Smooth muscle cell (in vitro differentiated cells): ENCODE data around the gene KRT71. TPM values are rescaled to one million over a fixed set of nuclear protein-coding genes. Genes with fewer than 3 reads are reported as not detected.

Experiments used
- DNase-seq: peaks from one replicate; lab custom pipeline; 2025; ENCODE audit not compliant: unreplicated experiment; lab: John Stamatoyannopoulos, UW
- H2AFZ ChIP-seq: fragments of 200-600 bp; sonication (generic); 2 replicates; pipeline ENCODE4 v1.6.0; 2016; ENCODE audit warnings: antibody characterized with exemption, low read depth, mild to moderate bottlenecking
- H3F3A ChIP-seq: fragments of 200-600 bp; sonication (generic); 2 replicates; pipeline ENCODE4 v1.6.0; 2017; ENCODE audit warnings: antibody characterized with exemption, low read depth
- H3K27ac ChIP-seq: fragments of 200-600 bp; sonication (generic); 2 replicates; pipeline ENCODE4 v1.5.1; 2016; ENCODE audit warnings: low read depth, mild to moderate bottlenecking
- H3K27me3 ChIP-seq: fragments of 200-600 bp; sonication (generic); 2 replicates; pipeline ENCODE4 v1.6.1; 2016; ENCODE audit warnings: low read depth, mild to moderate bottlenecking
- H3K36me3 ChIP-seq: fragments of 200-600 bp; sonication (generic); 2 replicates; pipeline ENCODE4 v1.5.1; 2016; ENCODE audit warnings: low read depth
- H3K4me1 ChIP-seq: fragments of 200-600 bp; sonication (generic); 2 replicates; pipeline ENCODE4 v1.5.1; 2016; ENCODE audit warnings: low read depth
- H3K4me2 ChIP-seq: fragments of 200-600 bp; sonication (generic); 2 replicates; pipeline ENCODE4 v1.6.0; 2016; ENCODE audit warnings: mild to moderate bottlenecking
- H3K4me3 ChIP-seq: fragments of 200-600 bp; sonication (generic); 2 replicates; pipeline ENCODE4 v1.5.1; 2016; ENCODE audit warnings: mild to moderate bottlenecking
- H3K79me2 ChIP-seq: fragments of 200-600 bp; sonication (generic); 2 replicates; pipeline ENCODE4 v1.6.0; 2016; ENCODE audit warnings: low read depth, mild to moderate bottlenecking
- H3K9ac ChIP-seq: fragments of 200-600 bp; sonication (generic); 2 replicates; pipeline ENCODE4 v1.6.0; 2016; ENCODE audit warnings: low read depth
- H3K9me3 ChIP-seq: fragments of 200-600 bp; sonication (generic); replicated peaks from 2 replicates; pipeline ENCODE4 v1.5.1; 2016; ENCODE audit warnings: low read depth
- H4K20me1 ChIP-seq: fragments of 200-600 bp; sonication (generic); 2 replicates; pipeline ENCODE4 v1.6.0; 2016; ENCODE audit warnings: low read depth
- WGBS: methylation state at CpG from one replicate; pipeline ENCODE4 v1.1.7; 2016; ENCODE audit warnings: low lambda C conversion rate; 5-methylcytosine and 5-hydroxymethylcytosine counted together
- polyA plus RNA-seq: library from polyadenylated mRNA; unstranded; fragments of >200 nt; fragmentation: Nextera tagmentation; extraction: Ambion mirVana; gene quantifications from 2 replicates; pipeline ENCODE4 v1.2.1, GENCODE V29; 2016
- total RNA-seq: library from RNA; depleted of rRNA; stranded (reverse); fragments of >200 nt; gene quantifications from 2 replicates; pipeline ENCODE4 v1.2.3, GENCODE V29; 2014
- TF ChIP-seq, protein P1 (sequence below): fragments of 200-600 bp; sonication (generic); IDR thresholded peaks from 2 replicates; pipeline ENCODE4 v1.5.1; 2017; ENCODE audit warnings: borderline replicate concordance, mild to moderate bottlenecking, antibody characterized with exemption; ENCODE audit not compliant: insufficient read depth, poor library complexity, severe bottlenecking

KRT71 gene
- total and polyA plus RNA-seq, 2 experiments from 2014 or later: not detected

DNA sequence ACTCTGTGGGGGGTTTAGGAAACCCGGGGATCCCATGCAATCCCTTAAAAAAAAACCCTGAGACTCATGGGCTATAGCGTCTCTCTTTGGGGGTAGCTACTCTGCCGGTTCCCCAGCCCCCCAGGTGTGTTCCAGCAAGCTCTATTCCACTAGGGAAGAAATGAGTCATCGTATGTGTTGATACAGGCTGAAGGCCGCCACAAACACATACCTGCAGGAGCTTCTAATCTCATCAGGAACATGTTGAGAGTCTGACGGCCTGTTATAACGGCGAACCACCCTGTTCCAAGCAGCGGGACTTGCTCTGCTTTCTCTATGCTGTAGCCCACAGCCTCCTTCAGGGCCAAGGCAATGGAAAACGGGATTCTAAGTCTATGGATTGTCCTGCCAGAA, 31.8 kb downstream of the KRT71 start:
- Histone ChIP-seq H3K9ac (no peak overlapping the region), H4K20me1 (no peaks in the 10 kb centered on the region), H3K4me3 (no peak overlapping the region), H3K36me3 (no peaks in the 10 kb centered on the region), H3K79me2 (no peaks in the 10 kb centered on the region), H3K9me3 (no peaks in the 10 kb centered on the region), H2AFZ (no peak overlapping the region), H3K27me3 (no peaks in the 10 kb centered on the region), H3K27ac (peak overlapping the region; percentile 74), H3K4me1 (peaks cover 5% of the 10 kb centered on the region), H3F3A (no peaks in the 10 kb centered on the region), H3K4me2 (peak overlapping the region; percentile 40)
- DNase-seq: no peak
- TF ChIP-seq, protein P1, sequence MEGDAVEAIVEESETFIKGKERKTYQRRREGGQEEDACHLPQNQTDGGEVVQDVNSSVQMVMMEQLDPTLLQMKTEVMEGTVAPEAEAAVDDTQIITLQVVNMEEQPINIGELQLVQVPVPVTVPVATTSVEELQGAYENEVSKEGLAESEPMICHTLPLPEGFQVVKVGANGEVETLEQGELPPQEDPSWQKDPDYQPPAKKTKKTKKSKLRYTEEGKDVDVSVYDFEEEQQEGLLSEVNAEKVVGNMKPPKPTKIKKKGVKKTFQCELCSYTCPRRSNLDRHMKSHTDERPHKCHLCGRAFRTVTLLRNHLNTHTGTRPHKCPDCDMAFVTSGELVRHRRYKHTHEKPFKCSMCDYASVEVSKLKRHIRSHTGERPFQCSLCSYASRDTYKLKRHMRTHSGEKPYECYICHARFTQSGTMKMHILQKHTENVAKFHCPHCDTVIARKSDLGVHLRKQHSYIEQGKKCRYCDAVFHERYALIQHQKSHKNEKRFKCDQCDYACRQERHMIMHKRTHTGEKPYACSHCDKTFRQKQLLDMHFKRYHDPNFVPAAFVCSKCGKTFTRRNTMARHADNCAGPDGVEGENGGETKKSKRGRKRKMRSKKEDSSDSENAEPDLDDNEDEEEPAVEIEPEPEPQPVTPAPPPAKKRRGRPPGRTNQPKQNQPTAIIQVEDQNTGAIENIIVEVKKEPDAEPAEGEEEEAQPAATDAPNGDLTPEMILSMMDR: no peak
- WGBS: 60% methylated on average over 10 of the region's 10 CpGs

DNA sequence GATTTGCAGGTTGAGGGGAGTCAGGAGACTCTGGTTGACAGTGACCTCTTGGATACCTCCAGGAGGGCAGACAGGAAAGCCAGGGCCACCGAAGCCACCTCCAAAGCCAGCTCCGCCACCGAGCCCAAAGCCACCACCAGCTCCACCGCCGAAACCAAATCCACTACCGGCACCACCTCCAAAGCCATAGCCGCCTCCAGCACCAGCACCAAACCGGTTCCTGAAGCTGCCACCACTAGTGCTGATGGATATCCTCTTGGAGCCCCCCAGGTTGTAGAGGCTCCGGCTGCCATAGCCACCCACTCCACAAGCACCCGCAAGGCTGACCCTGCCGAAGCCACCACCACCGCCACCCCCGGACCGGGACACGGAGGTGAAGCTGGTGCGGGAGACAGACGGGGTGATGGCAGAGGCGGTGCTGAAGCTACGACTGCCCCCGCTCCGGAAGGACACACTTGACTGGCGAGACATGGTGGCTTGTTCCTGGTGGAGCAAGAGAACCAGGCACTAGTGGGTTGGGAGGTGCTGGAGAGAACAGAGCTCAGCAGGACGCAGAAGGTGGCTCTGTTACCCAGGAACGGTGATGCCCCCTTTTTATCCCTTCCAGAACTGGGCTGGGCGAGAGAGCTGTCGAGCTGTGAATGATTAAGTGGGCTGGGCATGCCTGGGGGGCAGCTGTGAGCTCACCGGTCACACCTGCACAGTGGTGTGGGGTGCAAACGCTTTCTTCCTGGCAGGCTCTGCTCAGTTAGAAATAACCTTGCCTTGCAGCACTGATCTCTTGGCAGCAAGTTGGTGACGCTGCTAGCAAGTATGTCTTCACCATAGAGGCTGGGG, 32.9 kb downstream of the KRT71 start, which contains the start of gene KRT5:
TSS of gene KRT5 (minus strand) at position 569 of the 837 bp plus-strand sequence. CDS start at position 471, 98 bp downstream.
- no peaks in the 10 kb centered on the region for H4K20me1 ChIP-seq
- H2AFZ ChIP-seq: no peak within 1 kb of the TSS
- peak within 1 kb of the TSS; percentile 40 for H3K4me2 ChIP-seq
- no peaks in the 10 kb centered on the region for H3K9me3 ChIP-seq
- no peaks in the 10 kb centered on the region for H3K79me2 ChIP-seq
- 89% methylated on average over 29 of the region's 29 CpGs for WGBS
- TF ChIP-seq, protein P1: no peak
- H3K36me3 ChIP-seq: no peaks in the 10 kb centered on the region
- H3K27me3 ChIP-seq: no peaks in the 10 kb centered on the region
- H3F3A ChIP-seq: no peaks in the 10 kb centered on the region
- no peak within 1 kb of the TSS for H3K9ac ChIP-seq
- peaks cover 5% of the 10 kb centered on the region for H3K4me1 ChIP-seq
- H3K27ac ChIP-seq: peak within 1 kb of the TSS; percentile 74
- no peak within 1 kb of the TSS for H3K4me3 ChIP-seq
- DNase-seq: no peak

DNA sequence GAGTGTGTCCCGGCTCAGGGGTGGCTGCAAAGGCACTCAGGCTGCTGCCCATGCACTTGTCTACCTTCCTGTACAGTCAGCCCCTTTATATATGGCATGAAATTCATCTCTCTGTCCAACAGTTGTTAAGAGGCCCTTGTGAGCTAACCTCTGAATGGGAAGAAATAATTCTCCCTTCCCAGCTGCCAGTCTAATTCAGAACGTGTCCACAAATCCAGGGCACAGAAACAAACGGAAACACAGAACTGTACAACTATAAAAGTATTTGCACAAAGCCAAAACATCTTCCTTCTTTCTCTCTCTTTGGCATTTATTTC, 33.6 kb downstream of the KRT71 start:
- WGBS: 88% methylated on average over 3 of the region's 3 CpGs
- Histone ChIP-seq H3K27me3 (no peaks in the 10 kb centered on the region), H3K79me2 (no peaks in the 10 kb centered on the region), H3F3A (no peaks in the 10 kb centered on the region), H3K4me2 (no peak overlapping the region), H3K4me3 (no peak overlapping the region), H3K9ac (no peak overlapping the region), H3K4me1 (peaks cover 5% of the 10 kb centered on the region), H2AFZ (no peak overlapping the region), H3K27ac (no peak overlapping the region), H4K20me1 (no peaks in the 10 kb centered on the region), H3K36me3 (no peaks in the 10 kb centered on the region), H3K9me3 (no peaks in the 10 kb centered on the region)
- TF ChIP-seq, protein P1: no peak
- DNase-seq: no peak
